ENCODE results near the gene CA7.

CA7 gene

DNA sequence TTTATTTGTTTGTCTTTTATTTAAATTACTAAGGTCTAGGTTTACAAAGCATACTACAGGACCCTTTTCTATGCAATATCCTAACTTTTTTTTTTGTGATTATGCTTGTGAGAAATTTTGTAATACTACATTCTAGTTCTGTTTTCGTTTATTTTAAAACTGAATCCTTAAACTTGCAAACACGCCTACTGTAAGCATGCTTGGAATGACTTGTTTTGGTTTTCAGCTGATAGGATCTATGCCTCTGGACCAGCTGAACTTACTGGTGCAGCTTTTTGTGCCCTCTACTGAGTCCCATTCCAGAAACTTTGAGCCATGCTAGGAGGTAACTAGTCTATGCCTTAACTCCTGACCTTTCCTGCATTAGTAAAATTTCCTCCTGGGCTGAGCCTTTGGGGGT lies 42.1 kb downstream of the CA7 start:
- no peak for DNase-seq (ENCODE audit: low read depth)
- TF ChIP-seq, protein P1, sequence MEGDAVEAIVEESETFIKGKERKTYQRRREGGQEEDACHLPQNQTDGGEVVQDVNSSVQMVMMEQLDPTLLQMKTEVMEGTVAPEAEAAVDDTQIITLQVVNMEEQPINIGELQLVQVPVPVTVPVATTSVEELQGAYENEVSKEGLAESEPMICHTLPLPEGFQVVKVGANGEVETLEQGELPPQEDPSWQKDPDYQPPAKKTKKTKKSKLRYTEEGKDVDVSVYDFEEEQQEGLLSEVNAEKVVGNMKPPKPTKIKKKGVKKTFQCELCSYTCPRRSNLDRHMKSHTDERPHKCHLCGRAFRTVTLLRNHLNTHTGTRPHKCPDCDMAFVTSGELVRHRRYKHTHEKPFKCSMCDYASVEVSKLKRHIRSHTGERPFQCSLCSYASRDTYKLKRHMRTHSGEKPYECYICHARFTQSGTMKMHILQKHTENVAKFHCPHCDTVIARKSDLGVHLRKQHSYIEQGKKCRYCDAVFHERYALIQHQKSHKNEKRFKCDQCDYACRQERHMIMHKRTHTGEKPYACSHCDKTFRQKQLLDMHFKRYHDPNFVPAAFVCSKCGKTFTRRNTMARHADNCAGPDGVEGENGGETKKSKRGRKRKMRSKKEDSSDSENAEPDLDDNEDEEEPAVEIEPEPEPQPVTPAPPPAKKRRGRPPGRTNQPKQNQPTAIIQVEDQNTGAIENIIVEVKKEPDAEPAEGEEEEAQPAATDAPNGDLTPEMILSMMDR (IDR thresholded peaks at IDR 0.05; ENCODE audit: insufficient read depth, low read depth, low read length, missing control alignments): no peak
- no peak overlapping the region for H3K4me3 ChIP-seq (ENCODE audit: low read length)

DNA sequence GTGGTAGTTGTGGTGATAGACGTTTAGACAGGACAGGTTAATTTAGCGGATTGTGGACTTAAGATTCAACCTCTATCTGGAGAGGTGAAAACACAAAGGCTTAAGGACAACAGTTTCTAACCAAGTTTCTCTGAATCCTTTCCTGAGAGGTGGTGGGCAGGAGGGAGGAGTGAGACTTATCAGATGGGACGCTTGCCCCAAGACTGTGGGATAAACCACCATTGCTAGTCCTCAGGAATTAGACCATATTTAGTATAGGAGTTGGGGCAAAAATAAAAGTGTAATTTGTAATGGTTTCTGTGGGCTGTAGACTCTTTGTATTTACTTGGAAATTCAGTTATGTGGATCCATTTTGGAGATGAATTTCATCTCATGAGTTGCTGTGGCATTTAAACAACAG lies 42.7 kb downstream of the CA7 start:
- no peak for DNase-seq (ENCODE audit: low read depth)
- H3K4me3 ChIP-seq (ENCODE audit: low read length): no peak overlapping the region
- TF ChIP-seq, protein P1 (IDR thresholded peaks at IDR 0.05; ENCODE audit: insufficient read depth, low read depth, low read length, missing control alignments): no peak

DNA sequence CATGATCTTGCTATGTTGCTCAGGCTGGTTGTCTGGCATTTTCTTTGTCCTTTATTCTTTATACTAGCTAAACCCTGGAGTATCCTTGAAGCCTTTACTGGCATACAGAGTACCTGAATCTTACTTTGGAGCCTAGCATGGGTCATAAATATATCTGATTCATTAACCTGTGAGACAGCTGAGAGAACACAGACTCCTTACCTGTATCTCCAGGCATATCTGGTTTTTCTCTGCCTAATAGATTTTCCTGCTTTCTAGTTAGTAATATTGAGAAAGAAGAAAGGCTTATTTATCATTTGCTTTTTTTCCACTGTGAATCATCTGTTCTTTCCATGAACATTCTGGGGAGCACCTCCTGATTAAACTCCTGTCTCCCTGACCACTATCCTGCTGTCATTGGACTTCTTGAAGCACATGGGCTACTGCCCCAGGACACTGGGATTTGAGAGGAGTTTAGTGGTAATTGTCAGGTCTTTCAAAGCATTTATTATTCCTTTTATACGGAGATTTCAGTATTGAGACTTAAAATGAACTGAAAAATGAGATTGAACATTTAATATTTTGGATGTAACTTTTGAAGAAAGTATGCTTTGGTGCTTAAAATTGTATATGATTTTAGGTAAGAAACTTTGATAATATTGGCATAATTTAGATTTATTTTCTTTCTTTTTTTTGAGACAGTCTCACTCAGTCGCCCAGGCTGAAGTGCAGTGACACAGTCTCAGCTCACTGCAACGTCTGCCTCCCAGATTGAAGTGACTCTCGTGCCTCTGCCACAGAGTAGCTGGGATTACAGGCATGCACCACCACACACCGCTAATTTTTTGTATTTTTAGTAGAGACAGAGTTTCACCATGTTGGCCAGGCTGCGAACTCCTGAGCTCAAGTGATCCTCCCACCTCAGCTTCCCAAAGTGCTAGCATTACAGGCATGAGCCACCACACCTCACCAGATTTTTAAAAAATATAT lies 44.7 kb downstream of the CA7 start:
- no peak for DNase-seq (ENCODE audit: low read depth)
- no peak overlapping the region for H3K4me3 ChIP-seq (ENCODE audit: low read length)
- TF ChIP-seq, protein P1 (IDR thresholded peaks at IDR 0.05; ENCODE audit: insufficient read depth, low read depth, low read length, missing control alignments): no peak

DNA sequence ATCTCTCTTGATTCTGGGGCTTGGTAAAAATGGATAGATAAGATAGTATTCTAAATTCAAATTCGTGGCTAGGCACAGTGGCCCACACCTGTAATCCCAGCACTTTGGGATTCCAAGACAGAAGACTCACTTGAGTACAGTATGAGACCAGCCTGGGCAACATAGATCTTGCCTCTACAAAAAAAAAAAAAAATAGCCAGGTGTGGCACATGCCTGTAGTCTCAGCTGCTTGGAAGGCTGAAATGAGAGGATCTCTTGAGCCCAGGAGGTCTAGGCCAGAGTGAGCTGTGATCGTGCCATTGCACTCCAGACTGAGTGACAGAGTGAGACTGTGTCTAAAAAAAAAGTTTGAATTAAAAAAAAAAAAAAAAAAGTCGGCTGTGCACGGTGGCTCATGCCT lies 45.4 kb downstream of the CA7 start:
- H3K4me3 ChIP-seq (ENCODE audit: low read length): no peak overlapping the region
- TF ChIP-seq, protein P1 (IDR thresholded peaks at IDR 0.05; ENCODE audit: insufficient read depth, low read depth, low read length, missing control alignments): no peak

DNA sequence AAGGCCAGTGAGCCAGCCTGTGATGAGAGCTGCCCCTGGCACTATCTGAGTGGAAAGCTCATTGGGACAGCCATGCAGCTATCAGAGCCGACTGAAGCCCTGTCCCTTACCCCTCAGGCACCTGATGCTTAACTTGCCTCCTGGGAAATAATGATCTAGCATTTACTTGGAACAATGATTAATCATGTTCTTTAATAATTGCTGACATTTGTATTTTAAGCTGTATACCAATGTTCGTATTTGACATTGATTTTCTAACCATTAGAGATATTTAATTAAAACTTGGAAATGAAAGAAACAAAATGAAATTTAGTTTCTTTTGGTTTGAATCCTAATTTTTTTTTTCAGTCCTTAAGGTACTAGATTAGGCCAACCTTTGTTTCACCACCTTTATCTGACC lies 46.6 kb downstream of the CA7 start:
- no peak overlapping the region for H3K4me3 ChIP-seq (ENCODE audit: low read length)
- no peak for DNase-seq (ENCODE audit: low read depth)
- TF ChIP-seq, protein P1 (IDR thresholded peaks at IDR 0.05; ENCODE audit: insufficient read depth, low read depth, low read length, missing control alignments): no peak

More for the DNA sequence above, 45.4 kb downstream of the CA7 start:
- DNase-seq (ENCODE audit: low read depth): peak; percentile 27

DNA sequence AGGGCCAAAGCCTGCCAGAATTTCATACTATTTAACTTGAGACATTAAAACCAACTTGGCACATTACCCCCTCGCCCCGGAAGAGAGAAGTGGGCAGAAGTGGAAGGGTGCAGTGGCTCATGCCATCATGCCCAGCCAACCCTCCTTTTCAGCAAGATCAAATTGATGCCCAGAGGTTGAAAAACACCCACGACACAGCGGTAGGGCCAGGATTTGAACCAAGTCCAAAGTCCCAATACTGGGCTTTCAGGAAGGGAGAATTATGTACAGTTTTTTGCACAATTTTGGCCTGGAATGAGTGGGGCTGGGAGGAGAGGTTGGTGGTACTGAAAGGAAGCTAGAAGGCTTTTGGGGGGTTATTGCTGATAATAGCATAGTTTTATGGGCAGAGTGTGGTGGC lies 47.1 kb downstream of the CA7 start:
- TF ChIP-seq, protein P1 (IDR thresholded peaks at IDR 0.05; ENCODE audit: insufficient read depth, low read depth, low read length, missing control alignments): no peak
- no peak overlapping the region for H3K4me3 ChIP-seq (ENCODE audit: low read length)
- no peak for DNase-seq (ENCODE audit: low read depth)
